ENCODE measurements around the gene NIPAL3.
"Not testable (repeated sequence)": the region's sequence is repeated elsewhere in the genome, so short reads cannot be mapped to it uniquely, and the experiment has no call there.

The NIPAL3 gene

DNA sequence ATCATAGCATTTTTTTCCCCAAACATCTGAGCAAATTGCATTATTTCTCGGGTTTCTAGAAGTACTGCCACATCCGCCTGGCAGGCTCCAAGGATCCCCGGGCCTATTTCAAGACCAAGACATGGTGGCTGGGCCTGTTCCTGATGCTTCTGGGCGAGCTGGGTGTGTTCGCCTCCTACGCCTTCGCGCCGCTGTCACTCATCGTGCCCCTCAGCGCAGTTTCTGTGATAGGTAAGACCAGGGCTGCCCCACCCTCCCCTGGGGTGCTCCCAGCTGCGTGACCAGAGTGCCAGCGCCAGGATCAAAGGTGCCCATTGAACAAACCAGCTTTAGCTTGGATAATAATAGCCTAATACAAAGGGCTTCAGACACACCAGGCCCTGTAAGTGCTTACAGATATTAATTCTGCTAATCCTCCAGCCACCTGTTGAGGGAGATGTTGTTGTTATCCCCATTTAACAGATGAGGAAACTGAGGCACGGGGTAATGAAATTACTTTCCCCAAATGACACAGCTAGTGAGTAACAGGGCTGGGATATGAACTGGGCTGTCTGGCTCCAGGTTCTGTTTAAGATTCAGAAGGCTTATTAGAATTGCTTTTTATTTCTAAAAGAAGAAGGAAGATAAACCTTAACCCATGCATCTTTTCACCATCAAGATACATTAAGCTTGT is 26.5 kb downstream of the NIPAL3 start:
- H3K36me3 ChIP-seq: peaks cover 0 to 33% (median 11%) of the 10 kb centered on the region in 11 experiments; a peak in 9 of 22 replicates
- no peaks in the 10 kb centered on the region for H3K9me3 ChIP-seq (replicated peaks in 1 of 11)
- no peaks in the 10 kb centered on the region for H3K27me3 ChIP-seq
- TF ChIP-seq Cebpa-rat (IDR thresholded peaks at IDR 0.05): no peak
- H3K4me1 ChIP-seq: no peaks in the 10 kb centered on the region
- H3K9ac ChIP-seq: no peak overlapping the region
- H3K4me3 ChIP-seq: no peak overlapping the region
- H3K4me2 ChIP-seq: no peak overlapping the region
- peaks cover 0 to 6% (median 0%) of the 10 kb centered on the region in 11 experiments; a peak in 3 of 22 replicates for H4K20me1 ChIP-seq
- H3K27ac ChIP-seq: no peak overlapping the region

DNA sequence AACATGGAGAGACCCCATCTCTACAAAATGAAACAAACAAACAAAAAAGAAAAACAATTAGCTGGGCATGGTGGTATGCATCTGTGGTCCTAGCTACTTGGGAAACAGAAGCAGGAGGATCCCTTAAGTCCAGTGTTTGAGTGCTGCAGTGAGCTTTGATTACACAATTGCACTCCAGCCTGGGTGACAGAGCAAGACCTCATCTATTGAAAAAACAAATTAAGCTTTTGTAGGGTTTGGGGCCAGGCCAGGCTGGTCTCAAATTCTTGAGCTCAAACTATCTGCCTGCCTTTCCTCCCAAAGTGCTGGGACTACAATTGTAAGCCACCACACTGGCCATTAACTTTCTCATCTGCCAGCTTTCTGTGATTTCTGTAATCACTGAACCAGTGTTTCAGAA is 27.2 kb downstream of the NIPAL3 start:
- Histone ChIP-seq H3K9me3 (replicated peaks in 1 of 11) (no peaks in the 10 kb centered on the region), H3K27ac (no peak overlapping the region), H4K20me1 (peaks cover 0 to 6% (median 0%) of the 10 kb centered on the region in 11 experiments; a peak in 3 of 22 replicates), H3K27me3 (no peaks in the 10 kb centered on the region), H3K4me2 (no peak overlapping the region), H3K9ac (no peak overlapping the region), H3K36me3 (peaks cover 0 to 33% (median 11%) of the 10 kb centered on the region in 11 experiments; a peak in 10 of 22 replicates), H3K4me1 (no peaks in the 10 kb centered on the region), H3K4me3 (no peak overlapping the region)
- TF ChIP-seq Cebpa-rat (IDR thresholded peaks at IDR 0.05): no peak

- Histone ChIP-seq H3K36me3 (peaks cover 0 to 33% (median 11%) of the 10 kb centered on the region in 11 experiments; a peak in 10 of 22 replicates), H3K4me2 (no peak overlapping the region), H3K4me1 (no peaks in the 10 kb centered on the region), H3K9ac (no peak overlapping the region), H3K4me3 (no peak overlapping the region), H3K27ac (no peak overlapping the region), H3K9me3 (replicated peaks in 1 of 11) (no peaks in the 10 kb centered on the region), H4K20me1 (peaks cover 0 to 4% (median 0%) of the 10 kb centered on the region in 11 experiments; a peak in 3 of 22 replicates), H3K27me3 (no peaks in the 10 kb centered on the region)
- no peak for TF ChIP-seq Cebpa-rat (IDR thresholded peaks at IDR 0.05)
Observed at GRCh38 chr1:24443241-24443656, 27.6 kb downstream of the NIPAL3 start.

DNA sequence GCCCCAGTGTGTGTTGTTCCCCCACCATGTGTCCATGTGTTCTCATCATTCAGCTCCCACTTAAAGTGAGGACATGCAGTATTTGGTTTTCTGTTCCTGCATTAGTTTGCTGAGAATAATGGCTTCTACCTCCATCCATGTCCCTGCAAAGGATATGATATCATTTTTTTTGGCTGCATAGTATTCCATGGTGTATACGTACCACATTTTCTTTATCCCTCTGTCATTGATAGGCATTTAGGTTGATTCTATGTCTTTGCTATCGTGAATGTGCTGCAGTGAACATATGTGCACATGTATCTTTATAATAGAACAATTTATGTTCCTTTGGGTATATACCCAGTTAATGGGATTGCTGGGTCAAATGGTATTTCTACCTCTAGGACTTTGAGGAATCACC is 30.8 kb downstream of the NIPAL3 start:
- not testable (repeated sequence) for H3K9ac ChIP-seq; H3K27me3 ChIP-seq; H3K4me2 ChIP-seq; H3K4me3 ChIP-seq; H3K4me1 ChIP-seq; H3K9me3 ChIP-seq (replicated peaks in 1 of 11); H3K27ac ChIP-seq; H4K20me1 ChIP-seq
- H3K36me3 ChIP-seq: peaks cover 0 to 46% (median 18%) of the 10 kb centered on the region in 11 experiments; a peak in 11 of 22 replicates

- Histone ChIP-seq H3K36me3 (peaks cover 0 to 48% (median 15%) of the 10 kb centered on the region in 11 experiments; a peak in 11 of 22 replicates), H4K20me1 (no peaks in the 10 kb centered on the region), H3K9ac (no peak overlapping the region), H3K27me3 (no peaks in the 10 kb centered on the region), H3K4me2 (no peak overlapping the region), H3K9me3 (replicated peaks in 1 of 11) (no peaks in the 10 kb centered on the region), H3K4me1 (peaks cover 0 to 13% (median 0%) of the 10 kb centered on the region in 10 experiments; a peak in 2 of 20 replicates), H3K4me3 (no peak overlapping the region), H3K27ac (no peak overlapping the region)
- TF ChIP-seq Cebpa-rat (IDR thresholded peaks at IDR 0.05): no peak
Observed at GRCh38 chr1:24450316-24450715, 34.7 kb downstream of the NIPAL3 start.

- Histone ChIP-seq H4K20me1 (no peaks in the 10 kb centered on the region), H3K9ac (no peak overlapping the region), H3K4me2 (no peak overlapping the region), H3K27me3 (no peaks in the 10 kb centered on the region), H3K36me3 (peaks cover 0 to 48% (median 19%) of the 10 kb centered on the region in 11 experiments; a peak in 12 of 22 replicates), H3K4me3 (no peak overlapping the region), H3K27ac (no peak overlapping the region), H3K4me1 (peaks cover 0 to 13% (median 0%) of the 10 kb centered on the region in 10 experiments; a peak in 2 of 20 replicates), H3K9me3 (replicated peaks in 1 of 11) (no peaks in the 10 kb centered on the region)
- no peak for TF ChIP-seq Cebpa-rat (IDR thresholded peaks at IDR 0.05)
Observed at GRCh38 chr1:24450857-24451397, 35.3 kb downstream of the NIPAL3 start.

GRCh38 chr1:24451746-24452145 is 36.1 kb downstream of the NIPAL3 start:
- H3K27me3 ChIP-seq: no peaks in the 10 kb centered on the region
- H3K9me3 ChIP-seq (replicated peaks in 1 of 11): no peaks in the 10 kb centered on the region
- H3K4me2 ChIP-seq: no peak overlapping the region
- peaks cover 0 to 13% (median 0%) of the 10 kb centered on the region in 10 experiments; a peak in 2 of 20 replicates for H3K4me1 ChIP-seq
- no peaks in the 10 kb centered on the region for H4K20me1 ChIP-seq
- H3K27ac ChIP-seq: peak overlapping the region in 1 of 11 experiments; percentile 13; a peak in 1 of 22 replicates
- H3K36me3 ChIP-seq: peaks cover 0 to 46% (median 17%) of the 10 kb centered on the region in 11 experiments; a peak in 12 of 22 replicates
- no peak overlapping the region for H3K4me3 ChIP-seq
- H3K9ac ChIP-seq: no peak overlapping the region
- TF ChIP-seq Cebpa-rat (IDR thresholded peaks at IDR 0.05): no peak

DNA sequence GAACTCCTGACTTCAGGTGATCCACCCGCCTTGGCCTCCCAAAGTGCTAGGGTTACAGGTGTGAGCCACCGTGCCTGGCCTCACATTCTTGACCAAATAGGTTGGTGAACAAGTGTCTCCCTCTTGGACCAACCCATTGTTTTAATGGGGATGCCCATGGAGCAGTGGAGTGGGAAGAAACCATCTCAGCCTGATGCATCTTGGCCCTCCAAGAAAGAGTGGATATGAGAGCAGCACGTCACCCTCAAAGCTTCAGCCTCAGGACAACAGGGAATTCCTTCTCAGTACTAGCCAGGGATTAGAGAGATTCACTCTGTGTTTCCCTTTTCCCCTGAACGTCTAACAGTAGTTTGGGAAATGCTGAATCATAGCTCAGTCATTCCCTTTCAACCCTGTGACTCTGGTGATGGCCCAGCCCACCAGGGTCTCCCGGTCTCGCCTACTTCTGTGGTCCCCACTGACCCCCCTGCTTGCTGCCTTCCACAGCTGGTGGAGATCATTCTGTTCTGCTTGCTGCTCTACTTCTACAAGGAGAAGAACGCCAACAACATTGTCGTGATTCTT is 37.4 kb downstream of the NIPAL3 start:
- no peak overlapping the region for H3K9ac ChIP-seq

GRCh38 chr1:24454673-24455072 is 39.1 kb downstream of the NIPAL3 start:
- TF ChIP-seq Cebpa-rat (IDR thresholded peaks at IDR 0.05): no peak
- H3K4me2 ChIP-seq: peak overlapping the region in 1 of 11 experiments; percentile 11; a peak in 1 of 22 replicates
- no peaks in the 10 kb centered on the region; a peak in 1 of 22 replicates for H3K9me3 ChIP-seq (replicated peaks in 1 of 11)
- H3K9ac ChIP-seq: no peak overlapping the region
- no peaks in the 10 kb centered on the region for H4K20me1 ChIP-seq
- no peak overlapping the region for H3K4me3 ChIP-seq
- H3K36me3 ChIP-seq: peaks cover 0 to 51% (median 26%) of the 10 kb centered on the region in 11 experiments; a peak in 14 of 22 replicates
- no peak overlapping the region for H3K27ac ChIP-seq
- peaks cover 0 to 13% (median 0%) of the 10 kb centered on the region in 10 experiments; a peak in 2 of 20 replicates for H3K4me1 ChIP-seq
- H3K27me3 ChIP-seq: no peaks in the 10 kb centered on the region

More for the DNA sequence above, 37.4 kb downstream of the NIPAL3 start:
- Histone ChIP-seq H3K9me3 (replicated peaks in 1 of 11) (no peaks in the 10 kb centered on the region), H3K36me3 (peaks cover 0 to 51% (median 18%) of the 10 kb centered on the region in 11 experiments; a peak in 12 of 22 replicates), H3K4me1 (peaks cover 0 to 13% (median 0%) of the 10 kb centered on the region in 10 experiments; a peak in 2 of 20 replicates), H3K27me3 (no peaks in the 10 kb centered on the region), H3K4me2 (no peak overlapping the region), H3K27ac (no peak overlapping the region), H3K4me3 (no peak overlapping the region), H4K20me1 (no peaks in the 10 kb centered on the region)
- TF ChIP-seq Cebpa-rat (IDR thresholded peaks at IDR 0.05): no peak

All from BLaER1 treated with 17β-estradiol and CSF1 and Interleukin-3, amounts not matched to agents 10 nM and 100 nM (cell line).